Right lobe of liver (tissue), 4 donors: ENCODE results near the gene VRK1.

Source experiments
- CTCF ChIP-seq, 4 donors: fragments of 200-600 bp in 3 of 4; fragments of 450-650 bp in 1 of 4; IDR thresholded peaks; one replicate each; pipeline versions ENCODE4 v1.5.1 to v1.8.0; 2016 to 2022; ENCODE audit warnings: antibody characterized with exemption in 4 of 4, mild to moderate bottlenecking in 2 of 4
- POLR2A ChIP-seq: fragments of 450-650 bp; IDR thresholded peaks from one replicate; pipeline ENCODE4 v1.6.1; 2017; ENCODE audit warnings: antibody characterized with exemption, mild to moderate bottlenecking
- donor health status: DM: no; HTN: no; CAD: no.
- donor health status: DM: no; HTN: no; CAD: no.
- donor health status: DM: no; HTN: yes; CAD: no.

- TF ChIP-seq CTCF (IDR thresholded peaks at IDR 0.05) (no peak), POLR2A (no peak)
Observed at GRCh38 chr14:96790706-96791105, 6.5 kb upstream of the VRK1 start.
